ENCODE measurements around the gene SCLT1.

The SCLT1 gene

DNA sequence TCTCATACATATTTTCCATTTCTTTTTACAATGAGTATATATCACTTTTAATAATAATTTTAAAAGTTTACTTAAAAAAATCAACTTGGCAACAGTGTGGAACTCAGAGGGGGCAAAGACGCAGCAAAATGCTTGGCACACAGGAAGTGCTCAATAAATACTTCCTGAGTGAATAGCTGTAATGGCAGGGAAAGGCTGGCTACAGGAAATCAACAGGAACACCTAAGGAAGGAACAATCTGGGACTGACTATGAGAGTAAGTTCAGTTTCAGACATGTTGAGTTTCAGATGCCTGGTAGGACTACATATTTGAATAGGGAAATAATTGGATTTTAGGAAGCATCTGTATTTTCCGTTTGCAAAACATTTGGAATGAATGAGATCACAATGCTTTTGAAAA is 137.6 kb downstream of the SCLT1 start:
- no peak for DNase-seq

DNA sequence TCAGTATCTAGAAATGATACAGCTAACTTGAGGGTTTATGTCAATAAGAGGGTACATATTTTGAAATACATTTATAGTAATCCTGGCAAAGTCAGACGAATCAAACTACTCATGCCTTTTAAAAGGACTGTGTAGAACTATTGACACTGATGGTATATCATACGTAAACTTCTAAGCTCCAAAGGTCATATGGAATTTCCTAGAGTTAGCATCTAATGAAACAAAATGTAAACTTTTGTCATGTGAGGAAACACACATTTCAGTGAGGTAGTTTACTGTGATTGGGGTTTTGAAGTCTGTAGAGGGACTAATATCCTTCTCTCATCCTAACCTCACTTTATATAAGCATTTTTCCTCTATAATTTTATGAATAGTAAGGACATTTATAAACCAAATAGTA is 138.4 kb downstream of the SCLT1 start:
- no peak for DNase-seq

GRCh38 chr4:128951316-128951715 is 142.0 kb downstream of the SCLT1 start:
- DNase-seq, result no peak

DNA sequence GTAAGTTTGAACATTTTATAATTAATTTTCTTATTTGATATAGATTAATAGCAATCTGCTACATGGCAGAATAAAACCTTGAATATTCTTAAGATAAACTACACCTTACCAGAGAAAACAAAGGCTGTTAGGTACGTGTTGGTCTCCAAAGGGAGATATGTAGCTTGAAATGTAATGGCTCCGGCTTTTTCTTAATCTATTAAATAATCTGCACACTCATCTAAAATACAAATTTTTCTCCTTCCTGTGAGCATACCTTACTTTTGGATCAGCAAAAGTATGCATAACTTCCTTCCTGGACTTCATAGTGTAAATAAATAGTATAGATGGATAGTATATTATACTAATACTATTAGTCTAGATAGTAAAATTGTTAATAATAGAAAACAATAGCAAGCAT is 142.5 kb downstream of the SCLT1 start:
- no peak for DNase-seq

- DNase-seq, result no peak
Observed at GRCh38 chr4:128946916-128947315, 146.4 kb downstream of the SCLT1 start.

- DNase-seq, result no peak
Observed at GRCh38 chr4:128942607-128943006, 150.7 kb downstream of the SCLT1 start.

DNA sequence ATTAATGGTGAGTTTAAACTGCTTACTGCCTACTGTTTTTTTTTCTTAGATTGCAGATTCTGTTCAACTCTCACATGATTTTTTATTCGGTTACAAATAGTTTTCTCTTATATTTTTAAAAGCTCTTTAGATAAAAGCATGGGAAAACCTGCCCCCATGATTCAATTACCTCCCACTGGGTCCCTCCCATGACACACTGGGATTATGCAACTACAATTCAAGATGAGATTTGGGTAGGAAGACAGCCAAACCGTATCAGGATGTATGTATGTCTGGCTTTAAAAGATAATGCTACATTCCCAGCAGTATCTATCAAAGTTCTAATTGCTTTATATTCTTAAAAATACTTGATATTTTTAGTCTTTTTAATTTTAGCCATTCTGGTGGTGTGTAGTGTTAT is 152.4 kb downstream of the SCLT1 start:
- no peak for DNase-seq

- DNase-seq, result no peak
Observed at GRCh38 chr4:128930051-128930450, 163.3 kb downstream of the SCLT1 start.

DNA sequence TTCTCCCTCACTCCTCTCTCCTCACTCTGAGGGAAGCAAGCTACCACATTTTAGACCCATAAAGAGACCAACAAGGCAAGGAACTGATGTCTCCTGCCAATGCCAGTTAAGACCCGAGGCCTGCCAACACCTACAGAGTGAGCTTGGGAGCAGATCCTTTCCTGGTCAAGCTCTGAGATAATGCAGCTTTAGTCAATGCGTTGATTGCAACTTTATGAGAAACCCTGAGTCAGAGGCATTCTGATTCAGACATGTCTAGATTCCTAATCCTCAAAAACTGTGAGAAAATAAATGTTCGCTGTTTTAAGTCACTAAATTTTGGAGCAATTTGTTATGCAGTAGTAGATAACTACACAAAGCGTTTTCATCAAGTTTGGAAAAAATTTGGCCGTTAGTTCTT is 168.4 kb downstream of the SCLT1 start:
- no peak for DNase-seq

DNA sequence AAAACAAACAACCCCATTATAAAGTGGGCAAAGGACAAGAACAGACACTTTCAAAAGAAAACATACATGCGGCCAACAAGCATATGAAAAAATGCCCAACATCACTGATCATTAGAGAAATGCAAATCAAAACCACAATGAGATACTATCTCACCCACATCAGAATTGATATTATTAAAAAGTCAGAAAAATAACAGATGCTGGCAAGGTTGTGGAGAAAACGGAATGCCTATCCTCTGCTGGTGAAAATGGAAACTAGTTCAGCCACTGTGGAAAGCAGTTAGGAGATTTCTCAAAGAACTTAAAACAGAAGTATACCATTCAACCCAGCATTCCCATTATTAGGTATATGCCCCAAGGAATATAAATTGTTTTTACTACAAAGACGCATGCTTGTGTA is 171.4 kb downstream of the SCLT1 start:
- DNase-seq, result no peak

DNA sequence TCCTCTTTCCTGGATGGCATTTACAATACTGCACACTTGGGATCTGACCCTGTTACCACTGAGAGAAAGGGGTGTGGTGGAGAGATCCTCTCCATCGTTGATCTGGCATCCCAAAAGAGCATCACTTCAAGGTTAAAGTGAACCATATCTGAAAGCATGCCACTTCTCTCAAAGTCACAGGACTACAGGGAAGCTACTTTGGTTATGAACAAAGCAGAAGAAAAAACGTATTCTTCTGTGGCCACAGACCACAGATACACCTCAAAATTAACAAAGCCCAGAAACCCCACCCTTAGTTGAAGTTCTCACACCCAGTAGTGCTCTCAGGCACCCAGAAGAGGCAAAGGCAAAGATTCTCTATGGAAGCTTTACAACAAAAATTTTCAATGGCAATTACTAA is 175.6 kb downstream of the SCLT1 start:
- DNase-seq, result no peak

DNA sequence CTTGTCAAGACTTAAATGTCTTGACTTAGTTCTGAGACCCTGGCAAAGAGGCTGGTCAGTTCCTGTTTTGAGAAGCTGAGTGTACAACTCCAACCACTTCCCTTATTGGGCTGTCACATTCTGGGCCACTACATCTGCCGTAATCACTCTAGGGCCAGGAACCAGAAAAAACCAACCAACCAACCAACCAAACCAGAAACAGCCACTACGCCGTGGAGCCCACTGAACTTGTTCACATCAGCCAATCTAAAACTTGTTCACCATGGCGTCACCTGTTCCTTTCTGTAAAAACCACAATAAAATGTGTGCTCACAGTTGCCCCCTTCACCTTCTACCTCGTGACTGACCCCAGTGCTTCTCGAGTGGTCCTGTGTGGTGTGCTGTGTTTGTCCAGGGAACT is 176.5 kb downstream of the SCLT1 start:
- no peak for DNase-seq

DNA sequence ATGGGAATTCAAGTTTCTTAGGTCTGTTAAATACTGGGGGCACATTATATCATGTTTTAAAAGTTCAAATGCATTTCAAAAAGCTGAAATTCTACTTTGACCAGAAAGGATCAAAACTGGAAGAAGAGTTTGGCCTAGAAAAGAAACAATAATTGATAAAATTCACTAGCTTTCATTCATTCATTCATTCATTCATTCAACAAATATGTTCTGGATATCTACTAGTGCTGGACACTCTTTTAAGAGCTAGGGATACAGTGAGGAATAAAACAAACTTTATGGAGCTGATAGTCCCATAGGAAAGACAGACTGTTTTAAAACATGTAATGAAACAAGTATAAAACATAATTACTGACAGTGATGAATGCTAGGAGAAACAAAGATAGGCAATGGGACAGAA is 177.8 kb downstream of the SCLT1 start:
- no peak for DNase-seq

DNA sequence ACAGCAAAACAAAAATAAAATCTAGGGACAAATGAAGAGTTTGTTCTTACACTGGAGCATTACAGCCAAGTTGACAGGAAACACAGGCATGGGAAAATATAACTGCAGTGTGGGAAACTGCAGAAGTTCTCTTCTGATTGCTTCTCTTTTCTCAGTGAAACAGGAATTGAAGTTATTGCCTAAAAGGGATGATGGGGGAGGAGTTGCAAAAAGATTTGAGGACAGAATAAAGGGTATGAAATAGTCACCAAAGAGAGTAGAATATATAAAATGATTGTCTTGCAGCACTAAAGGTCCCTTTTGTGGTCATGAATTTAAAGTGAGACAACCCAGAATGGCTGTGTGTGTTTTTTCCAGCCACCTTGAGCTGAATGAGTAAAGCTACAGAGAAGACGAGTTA is 180.1 kb downstream of the SCLT1 start:
- no peak for DNase-seq

- DNase-seq, result no peak
Observed at GRCh38 chr4:128908735-128909134, 184.6 kb downstream of the SCLT1 start.

DNA sequence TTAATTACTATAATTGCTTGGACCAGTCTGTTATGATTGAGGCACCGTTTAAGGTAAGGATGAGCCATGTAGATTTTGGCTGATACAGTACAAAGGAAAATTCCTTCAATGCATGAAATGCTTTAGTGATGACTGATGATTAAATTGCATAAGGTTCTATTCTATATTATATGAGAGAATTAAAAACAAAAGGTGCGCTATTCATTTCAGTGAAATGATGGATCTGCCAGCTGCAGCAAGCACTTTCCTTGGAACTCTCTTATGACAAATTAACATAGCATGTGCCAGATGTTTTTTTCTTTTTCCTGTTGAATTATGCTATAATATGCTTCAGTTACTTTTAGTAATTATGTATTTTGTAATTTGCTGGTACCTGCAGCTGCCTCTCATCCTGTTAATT is 185.4 kb downstream of the SCLT1 start:
- DNase-seq, result no peak

DNA sequence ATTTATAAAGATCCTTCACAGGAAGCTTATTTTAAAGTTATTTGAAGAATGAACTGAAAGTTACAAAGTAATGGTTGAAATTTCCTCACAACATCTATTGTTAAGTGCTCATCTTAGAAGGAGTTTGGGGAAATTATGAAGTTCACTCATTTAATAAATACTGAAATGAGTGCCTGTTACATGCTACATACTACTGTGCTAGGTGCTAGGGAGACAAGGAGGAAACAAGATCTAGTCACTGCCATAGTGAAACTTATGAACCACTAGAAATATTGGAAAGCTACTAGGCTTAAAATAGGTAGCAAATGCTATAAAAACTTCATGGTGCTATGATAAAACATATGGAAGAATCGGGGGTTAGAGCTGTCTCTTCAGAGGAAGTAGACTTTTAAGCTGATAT is 186.8 kb downstream of the SCLT1 start:
- no peak for DNase-seq

GRCh38 chr4:128904821-128905220 is 188.5 kb downstream of the SCLT1 start:
- no peak for DNase-seq

DNA sequence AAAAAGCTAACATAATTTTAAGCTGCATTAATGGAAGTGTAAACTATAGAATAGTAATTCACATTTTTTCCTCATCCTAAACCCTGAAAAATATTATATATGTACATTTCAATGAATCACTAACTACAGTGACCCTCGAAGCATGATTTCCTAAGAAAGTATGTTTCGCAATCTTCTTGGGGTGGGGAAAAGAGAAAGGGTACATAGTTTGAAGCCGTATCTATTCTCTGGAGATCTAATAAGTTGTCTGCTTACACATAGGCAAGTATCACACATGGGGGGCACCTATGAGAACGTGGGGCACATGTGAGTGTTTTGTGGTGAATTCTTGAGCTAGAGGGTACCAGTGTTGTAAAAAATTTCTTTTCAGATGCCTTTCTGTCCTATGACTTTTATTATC is 212.7 kb downstream of the SCLT1 start:
- no peak for DNase-seq

DNA sequence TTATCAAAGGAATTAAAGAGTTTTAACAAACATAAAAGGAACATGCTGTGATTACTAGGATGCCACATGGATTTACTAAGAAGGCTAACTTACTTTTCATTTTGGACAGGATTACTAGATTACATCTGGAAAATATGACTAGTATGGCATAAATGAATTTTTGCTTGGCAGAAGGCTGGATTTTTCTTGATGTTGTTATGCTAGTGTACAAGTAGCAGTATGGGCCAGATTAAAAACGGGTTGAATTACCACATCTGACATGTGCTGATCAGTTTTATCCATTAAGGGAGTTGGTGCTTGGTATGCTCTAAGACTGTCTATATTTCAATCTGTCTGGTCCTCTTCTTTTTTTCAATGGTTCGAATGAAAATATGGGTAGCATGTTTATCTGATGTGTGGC is 213.4 kb downstream of the SCLT1 start:
- no peak for DNase-seq

DNA sequence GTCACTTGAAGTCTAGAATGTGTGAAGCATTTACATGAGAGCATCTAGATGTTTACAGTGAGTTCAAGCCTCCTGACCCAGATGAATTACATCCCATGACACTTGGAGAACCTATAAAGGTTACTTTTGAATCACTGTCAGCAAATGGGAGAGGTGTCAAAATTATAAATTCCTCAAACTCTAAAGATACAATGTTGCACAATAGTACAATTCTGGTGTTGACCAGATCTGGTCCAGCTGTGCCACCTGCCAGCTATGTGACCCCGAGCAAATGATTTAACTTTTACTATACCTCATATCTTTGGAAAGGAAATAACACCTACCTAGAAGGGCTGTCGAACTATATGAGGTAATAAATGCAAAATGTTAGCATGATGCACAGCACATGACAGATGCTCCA is 214.1 kb downstream of the SCLT1 start:
- DNase-seq, result no peak

GRCh38 chr4:128877934-128878333 is 215.4 kb downstream of the SCLT1 start:
- no peak for DNase-seq

DNA sequence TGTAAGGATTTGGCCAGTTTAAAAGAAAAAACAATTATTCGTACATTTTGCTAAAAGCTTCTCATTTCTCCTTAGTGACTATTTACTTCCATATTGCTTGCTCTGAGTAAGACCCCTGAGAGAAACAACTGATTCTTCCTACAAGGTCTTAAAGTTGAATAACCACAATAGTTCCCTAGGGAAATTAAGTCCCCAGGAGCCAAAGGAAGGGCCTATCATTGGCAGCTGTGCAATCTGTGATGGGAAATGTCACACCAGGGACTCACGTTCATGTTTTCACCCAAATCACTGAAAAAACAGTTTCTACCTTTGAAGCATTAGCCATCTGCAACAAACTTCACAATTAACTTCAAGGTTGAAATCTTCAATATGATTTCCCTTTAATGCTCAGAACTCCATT is 217.1 kb downstream of the SCLT1 start:
- no peak for DNase-seq

- DNase-seq, result no peak
Observed at GRCh38 chr4:128871948-128872347, 221.4 kb downstream of the SCLT1 start.

DNA sequence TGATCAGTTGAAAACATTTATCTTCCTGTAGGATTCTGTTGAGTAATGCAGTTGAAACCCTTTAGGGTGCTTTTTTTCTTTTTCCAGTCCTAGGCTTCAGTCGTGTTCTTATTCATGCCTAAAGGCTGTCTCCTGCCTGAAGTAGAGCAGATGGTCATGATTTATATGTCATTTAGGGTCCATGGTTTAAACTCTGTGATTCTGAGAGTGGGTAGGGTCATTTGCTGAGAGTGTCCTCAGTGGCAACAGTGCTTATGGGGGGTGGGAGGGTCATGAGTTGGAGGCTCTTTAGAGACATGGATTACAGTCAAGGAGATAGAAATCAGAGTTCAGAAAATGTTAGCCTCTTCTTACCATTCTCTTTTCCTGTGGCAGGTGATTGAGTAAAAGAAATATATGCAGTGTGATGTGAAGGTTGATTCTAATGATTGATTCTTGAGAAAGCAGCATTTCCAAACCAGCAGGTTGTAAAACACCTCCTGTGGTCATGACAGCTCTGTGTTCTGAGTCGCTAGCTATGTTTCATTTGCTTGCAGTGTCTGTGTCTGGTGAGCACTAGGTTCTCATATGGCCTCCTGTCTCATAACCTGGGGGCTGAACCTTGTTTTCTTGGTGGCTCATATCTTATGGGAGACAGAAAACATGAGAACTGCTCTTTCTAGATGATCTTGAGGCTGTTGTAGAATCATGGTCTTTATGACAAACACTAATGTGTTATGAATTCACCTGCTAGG is 223.4 kb downstream of the SCLT1 start:
- no peak for DNase-seq

DNA sequence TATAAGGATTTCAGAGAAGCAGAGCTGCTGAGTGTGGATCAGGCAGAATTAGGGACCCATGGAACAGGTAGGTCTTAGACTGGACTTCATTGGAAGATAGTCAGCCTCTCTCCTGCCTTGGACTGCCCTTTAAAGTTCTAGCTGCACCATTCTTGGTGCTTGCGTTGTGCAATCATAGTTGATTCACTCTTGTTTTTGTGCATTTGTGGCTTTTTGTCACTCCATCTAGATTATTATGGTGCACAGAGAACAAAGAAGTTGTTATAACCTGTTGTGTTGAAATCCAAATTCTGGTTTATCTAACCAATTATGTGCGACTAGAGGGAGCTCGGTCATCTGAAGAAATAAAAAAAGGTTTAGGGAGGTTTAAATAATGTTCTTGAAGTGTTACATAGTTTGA is 224.6 kb downstream of the SCLT1 start:
- no peak for DNase-seq
